ENCODE measurements around the gene HAPLN3.

The HAPLN3 gene

GRCh38 chr15:88859550-88859949 is 35.8 kb downstream of the HAPLN3 start:
- H3K27ac ChIP-seq (replicated peaks): no peak overlapping the region
- H3K4me3 ChIP-seq (replicated peaks; ENCODE audit: insufficient read depth, low read length): no peak overlapping the region
- DNase-seq (ENCODE audit: low read depth in 1 of 2, low spot score in 1 of 2): no peak
- H3K27me3 ChIP-seq (ENCODE audit: insufficient read depth, poor library complexity, severe bottlenecking): no peaks in the 10 kb centered on the region
- TF ChIP-seq GABPA (IDR thresholded peaks at IDR 0.05; ENCODE audit: low read depth): no peak
- TF ChIP-seq REST (IDR thresholded peaks at IDR 0.05; ENCODE audit: insufficient replicate concordance, low read depth): no peak
- TF ChIP-seq POLR2AphosphoS5 (IDR thresholded peaks at IDR 0.05; ENCODE audit: low read depth): no peak
- TF ChIP-seq CTCF (IDR thresholded peaks at IDR 0.05; ENCODE audit: insufficient read depth, low read length): no peak
- no peak for TF ChIP-seq SPI1 (IDR thresholded peaks at IDR 0.05; ENCODE audit: borderline replicate concordance, low read depth)

GRCh38 chr15:88858934-88859333 is 36.4 kb downstream of the HAPLN3 start:
- Histone ChIP-seq H3K27me3 (ENCODE audit: insufficient read depth, poor library complexity, severe bottlenecking) (no peaks in the 10 kb centered on the region), H3K27ac (replicated peaks) (no peak overlapping the region), H3K4me3 (replicated peaks; ENCODE audit: insufficient read depth, low read length) (no peak overlapping the region)
- DNase-seq (ENCODE audit: low read depth in 1 of 2, low spot score in 1 of 2): no peak
- no peak for TF ChIP-seq POLR2AphosphoS5 (IDR thresholded peaks at IDR 0.05; ENCODE audit: low read depth)

GRCh38 chr15:88852476-88852875 is 42.9 kb downstream of the HAPLN3 start:
- DNase-seq (ENCODE audit: low read depth in 1 of 2, low spot score in 1 of 2): no peak
- Histone ChIP-seq H3K27me3 (ENCODE audit: insufficient read depth, poor library complexity, severe bottlenecking) (no peaks in the 10 kb centered on the region), H3K4me3 (replicated peaks; ENCODE audit: insufficient read depth, low read length) (no peak overlapping the region), H3K27ac (replicated peaks) (no peak overlapping the region)
- TF ChIP-seq SPI1 (IDR thresholded peaks at IDR 0.05; ENCODE audit: borderline replicate concordance, low read depth) (no peak), POLR2AphosphoS5 (IDR thresholded peaks at IDR 0.05; ENCODE audit: low read depth) (no peak), REST (IDR thresholded peaks at IDR 0.05; ENCODE audit: insufficient replicate concordance, low read depth) (no peak), GABPA (IDR thresholded peaks at IDR 0.05; ENCODE audit: low read depth) (no peak), CTCF (IDR thresholded peaks at IDR 0.05; ENCODE audit: insufficient read depth, low read length) (no peak)

- Histone ChIP-seq H3K4me3 (replicated peaks; ENCODE audit: insufficient read depth, low read length) (no peak overlapping the region), H3K27ac (replicated peaks) (no peak overlapping the region), H3K27me3 (ENCODE audit: insufficient read depth, poor library complexity, severe bottlenecking) (no peaks in the 10 kb centered on the region)
- DNase-seq (ENCODE audit: low read depth in 1 of 2, low spot score in 1 of 2): no peak
- TF ChIP-seq GABPA (IDR thresholded peaks at IDR 0.05; ENCODE audit: low read depth) (no peak), REST (IDR thresholded peaks at IDR 0.05; ENCODE audit: insufficient replicate concordance, low read depth) (no peak), SPI1 (IDR thresholded peaks at IDR 0.05; ENCODE audit: borderline replicate concordance, low read depth) (no peak), CTCF (IDR thresholded peaks at IDR 0.05; ENCODE audit: insufficient read depth, low read length) (no peak), POLR2AphosphoS5 (IDR thresholded peaks at IDR 0.05; ENCODE audit: low read depth) (no peak)
Measured at GRCh38 chr15:88849376-88850072, 45.8 kb downstream of the HAPLN3 start.
